ENCODE results near the gene PTH2R.

DNA sequence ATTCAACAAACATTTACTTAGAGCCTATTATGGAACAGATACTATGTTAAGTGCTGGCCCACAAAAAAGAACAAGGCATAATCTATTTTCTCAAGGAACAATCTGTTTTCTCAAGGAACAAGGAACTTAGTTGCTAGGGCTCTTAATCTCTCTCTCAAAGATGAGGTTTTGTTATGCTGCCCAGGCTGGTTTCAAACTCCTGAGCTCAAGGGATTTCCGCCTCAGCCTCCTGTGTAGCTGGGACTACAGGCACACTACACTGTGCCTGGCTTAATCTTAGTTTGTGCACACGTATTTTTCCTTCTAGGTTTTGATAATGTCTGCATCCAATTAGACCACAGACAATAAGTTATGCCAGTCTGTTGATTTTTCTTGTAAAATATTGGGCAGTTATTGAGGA, 89.5 kb downstream of the PTH2R start:
- TF ChIP-seq, protein P1, sequence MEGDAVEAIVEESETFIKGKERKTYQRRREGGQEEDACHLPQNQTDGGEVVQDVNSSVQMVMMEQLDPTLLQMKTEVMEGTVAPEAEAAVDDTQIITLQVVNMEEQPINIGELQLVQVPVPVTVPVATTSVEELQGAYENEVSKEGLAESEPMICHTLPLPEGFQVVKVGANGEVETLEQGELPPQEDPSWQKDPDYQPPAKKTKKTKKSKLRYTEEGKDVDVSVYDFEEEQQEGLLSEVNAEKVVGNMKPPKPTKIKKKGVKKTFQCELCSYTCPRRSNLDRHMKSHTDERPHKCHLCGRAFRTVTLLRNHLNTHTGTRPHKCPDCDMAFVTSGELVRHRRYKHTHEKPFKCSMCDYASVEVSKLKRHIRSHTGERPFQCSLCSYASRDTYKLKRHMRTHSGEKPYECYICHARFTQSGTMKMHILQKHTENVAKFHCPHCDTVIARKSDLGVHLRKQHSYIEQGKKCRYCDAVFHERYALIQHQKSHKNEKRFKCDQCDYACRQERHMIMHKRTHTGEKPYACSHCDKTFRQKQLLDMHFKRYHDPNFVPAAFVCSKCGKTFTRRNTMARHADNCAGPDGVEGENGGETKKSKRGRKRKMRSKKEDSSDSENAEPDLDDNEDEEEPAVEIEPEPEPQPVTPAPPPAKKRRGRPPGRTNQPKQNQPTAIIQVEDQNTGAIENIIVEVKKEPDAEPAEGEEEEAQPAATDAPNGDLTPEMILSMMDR (IDR thresholded peaks at IDR 0.05): no peak
- TF ChIP-seq POLR2A (IDR thresholded peaks at IDR 0.05) (no peak), POLR2AphosphoS5 (IDR thresholded peaks at IDR 0.05) (no peak)

Measured in breast epithelium (tissue), 3 donors.